ENCODE results near the gene HSDL1. TPM values are rescaled to one million over a fixed set of nuclear protein-coding genes. Genes with fewer than 3 reads are reported as not detected.

Gene HSDL1
- total RNA-seq, 1 donor from 2014 or later, result 4.7 TPM

- ATAC-seq (peak; percentile 92), DNase-seq (ENCODE audit: low spot score) (peak; percentile 67)
Observed at GRCh38 chr16:84084570-84085270, 60.3 kb downstream of the HSDL1 start.

GRCh38 chr16:84082835-84083569 lies 62.0 kb downstream of the HSDL1 start:
- DNase-seq (ENCODE audit: low spot score) (no peak), ATAC-seq (no peak)

GRCh38 chr16:84082110-84082509 lies 62.9 kb downstream of the HSDL1 start:
- DNase-seq (ENCODE audit: low spot score) (no peak), ATAC-seq (no peak)

GRCh38 chr16:84081446-84081989 lies 63.5 kb downstream of the HSDL1 start:
- DNase-seq (ENCODE audit: low spot score) (no peak), ATAC-seq (no peak)

- DNase-seq (ENCODE audit: low spot score), result no peak
- ATAC-seq, result no peak
Observed at GRCh38 chr16:84080813-84081212, 64.2 kb downstream of the HSDL1 start.

GRCh38 chr16:84080378-84080777 lies 64.6 kb downstream of the HSDL1 start:
- DNase-seq (ENCODE audit: low spot score) (no peak), ATAC-seq (no peak)

- ATAC-seq (no peak), DNase-seq (ENCODE audit: low spot score) (no peak)
Observed at GRCh38 chr16:84079664-84080063, 65.3 kb downstream of the HSDL1 start.

DNA sequence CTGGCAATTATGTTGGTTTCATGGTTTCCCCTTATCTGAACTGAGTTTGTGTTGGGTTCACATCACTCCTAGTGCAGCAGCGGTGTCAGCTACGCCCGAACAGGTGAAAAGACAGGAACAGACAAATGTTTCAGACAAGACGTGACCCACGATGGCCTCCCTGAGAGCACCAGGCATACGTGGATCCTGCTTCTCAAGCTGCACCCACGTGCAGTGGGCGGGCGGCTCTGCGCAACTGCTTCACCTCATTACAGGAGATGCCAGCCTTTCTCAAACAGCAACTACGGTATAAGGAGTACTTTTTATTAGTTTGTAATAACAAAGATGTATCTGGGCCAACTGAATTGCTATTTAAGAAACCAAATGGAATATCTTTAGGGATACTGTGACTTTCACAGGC lies 69.6 kb downstream of the HSDL1 start:
- DNase-seq (ENCODE audit: low spot score) (no peak), ATAC-seq (no peak)

DNA sequence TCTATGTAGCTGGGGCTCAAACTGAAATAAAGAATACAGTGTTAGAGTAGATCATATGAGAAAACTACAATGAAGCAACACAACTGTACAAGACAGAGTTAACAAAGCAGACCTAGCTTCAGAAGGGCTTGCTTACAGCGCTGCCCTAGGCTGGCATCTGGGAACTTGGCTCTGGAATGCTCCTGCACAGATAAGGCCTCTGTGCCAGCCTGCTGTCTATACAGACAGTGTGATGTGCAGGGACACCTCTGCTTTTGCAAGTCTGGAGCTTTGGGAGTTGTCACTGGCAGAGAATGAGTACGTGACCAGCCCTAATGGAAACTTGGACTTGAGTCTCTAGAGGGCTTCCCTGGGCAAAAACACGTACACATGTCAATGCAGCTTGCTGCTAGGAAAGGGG lies 70.3 kb downstream of the HSDL1 start:
- ATAC-seq, result no peak

More for the DNA sequence above, 70.3 kb downstream of the HSDL1 start:
- no peak for DNase-seq (ENCODE audit: low spot score)

Other genes starting within 250 kb of the HSDL1 start
- 17.1 TPM for gene MLYCD, start 246.1 kb downstream of the HSDL1 start, total RNA-seq
- 89.4 TPM for gene OSGIN1, start 191.9 kb downstream of the HSDL1 start, total RNA-seq
- 12.9 TPM for gene NECAB2, start 176.9 kb downstream of the HSDL1 start, total RNA-seq
- gene SLC38A8, start 102.4 kb downstream of the HSDL1 start, total RNA-seq, result not detected
- 41.3 TPM for gene MBTPS1, start 28.2 kb downstream of the HSDL1 start, total RNA-seq
- not detected for gene DNAAF1, start 131 bp upstream of the HSDL1 start, total RNA-seq
- 19.9 TPM for gene TAF1C, start 41.9 kb upstream of the HSDL1 start, total RNA-seq
- gene ADAD2, start 46.0 kb upstream of the HSDL1 start, total RNA-seq, result not detected
- not detected for gene KCNG4, start 94.8 kb upstream of the HSDL1 start, total RNA-seq
- 1.4 TPM for gene WFDC1, start 149.7 kb upstream of the HSDL1 start, total RNA-seq
- 0.18 TPM for gene ATP2C2, start 223.4 kb upstream of the HSDL1 start, total RNA-seq

All from left lobe of liver (tissue), 2 donors.